ENCODE data around the gene CMC1.

GRCh38 chr3:28250999-28251398, 9.6 kb downstream of the CMC1 start:
- TF ChIP-seq POLR2AphosphoS5 (IDR thresholded peaks at IDR 0.05) (no peak), EP300 (IDR thresholded peaks at IDR 0.05) (no peak)

Measured in upper lobe of left lung (tissue), 4 donors.